HG03025 (cell line): ENCODE measurements around the gene LAMP1.
A peak's percentile ranks its signal among the peaks of the same experiment; 100 is the strongest.
"Not testable (repeated sequence)": the region's sequence is repeated elsewhere in the genome, so short reads cannot be mapped to it uniquely, and the experiment has no call there.

ENCODE experiments used
- ATAC-seq: cut with Tn5 transposase; IDR thresholded peaks from one replicate; pipeline ENCODE4 v1.9.1; 2021; ENCODE audit warnings: mild to moderate bottlenecking, moderate library complexity; ENCODE audit not compliant: unreplicated experiment, low FRiP score

LAMP1 gene

GRCh38 chr13:113296823-113297369 lies at the start of gene LAMP1:
TSS of gene LAMP1 (plus strand) at chr13:113297239. CDS start at chr13:113297435, 196 bp downstream.
- ATAC-seq = peak; percentile 75

GRCh38 chr13:113252516-113253095 lies 44.4 kb upstream of the LAMP1 start:
- ATAC-seq = no peak

GRCh38 chr13:113257908-113258307 lies 39.1 kb upstream of the LAMP1 start:
- not testable (repeated sequence) for ATAC-seq

- no peak for ATAC-seq
These were observed 38.6 kb upstream of the LAMP1 start for GRCh38 chr13:113258321-113259054.

- ATAC-seq = no peak
These were observed 36.0 kb upstream of the LAMP1 start for GRCh38 chr13:113260996-113261395.

- not testable (repeated sequence) for ATAC-seq
These were observed 34.0 kb upstream of the LAMP1 start for GRCh38 chr13:113263016-113263415.

- no peak for ATAC-seq
These were observed 29.2 kb upstream of the LAMP1 start for GRCh38 chr13:113267642-113268405.

GRCh38 chr13:113272031-113272430 lies 25.0 kb upstream of the LAMP1 start:
- no peak for ATAC-seq

- no peak for ATAC-seq
These were observed 24.3 kb upstream of the LAMP1 start for GRCh38 chr13:113272701-113273181.

- no peak for ATAC-seq
These were observed 23.7 kb upstream of the LAMP1 start for GRCh38 chr13:113273321-113273720.

- no peak for ATAC-seq
These were observed 23.0 kb upstream of the LAMP1 start for GRCh38 chr13:113273851-113274590.

- no peak for ATAC-seq
These were observed 22.3 kb upstream of the LAMP1 start for GRCh38 chr13:113274721-113275120.

GRCh38 chr13:113275387-113275786 lies 21.7 kb upstream of the LAMP1 start:
- no peak for ATAC-seq

- ATAC-seq = no peak
These were observed 16.9 kb upstream of the LAMP1 start for GRCh38 chr13:113280126-113280525.

GRCh38 chr13:113283904-113284303 lies 13.1 kb upstream of the LAMP1 start:
- no peak for ATAC-seq

GRCh38 chr13:113288880-113289279 lies 8.2 kb upstream of the LAMP1 start:
- ATAC-seq = no peak

GRCh38 chr13:113291129-113291528 lies 5.9 kb upstream of the LAMP1 start:
- no peak for ATAC-seq

GRCh38 chr13:113292021-113292862 lies 4.8 kb upstream of the LAMP1 start:
- no peak for ATAC-seq

- no peak for ATAC-seq
These were observed 3.4 kb upstream of the LAMP1 start for GRCh38 chr13:113293686-113294085.
